HepG2 (cell line): Measurements from ENCODE around the gene NLRP6. TPM values are rescaled to one million over a fixed set of nuclear protein-coding genes. Genes with fewer than 3 reads are reported as not detected.

ENCODE experiments used
- KDM5B ChIP-seq: sonication (generic); formaldehyde crosslinking; IDR thresholded peaks from 2 replicates; pipeline ENCODE4 v1.4.0; 2020; ENCODE audit warnings: missing genetic modification reagents, mild to moderate bottlenecking, borderline replicate concordance
- KLF12 ChIP-seq: sonication (generic); formaldehyde crosslinking; IDR thresholded peaks from 2 replicates; pipeline ENCODE4 v1.4.0; 2020; ENCODE audit warnings: missing genetic modification reagents, borderline replicate concordance
- MNT ChIP-seq: fragments of 450-650 bp; IDR thresholded peaks from 2 replicates; pipeline ENCODE4 v1.6.1; 2016
- TERF1 ChIP-seq: sonication (generic); formaldehyde crosslinking; IDR thresholded peaks from 2 replicates; pipeline ENCODE4 v1.8.0; 2022; ENCODE audit warnings: mild to moderate bottlenecking, missing genetic modification reagents, moderate library complexity
- XRCC5 ChIP-seq: fragments of 200-400 bp; formaldehyde crosslinking; optimal IDR thresholded peaks from 2 replicates; pipeline ENCODE3; 2017; ENCODE audit warnings: mild to moderate bottlenecking, low read length
- ZNF343 ChIP-seq: sonication (generic); formaldehyde crosslinking; IDR thresholded peaks from 2 replicates; pipeline ENCODE4 v1.4.0; 2020; ENCODE audit warnings: mild to moderate bottlenecking, missing genetic modification reagents
- ZNF350 ChIP-seq: sonication (generic); formaldehyde crosslinking; IDR thresholded peaks from 2 replicates; pipeline ENCODE4 v1.4.0; 2020; ENCODE audit warnings: mild to moderate bottlenecking, low read depth, missing genetic modification reagents, borderline replicate concordance
- ZNF407 ChIP-seq: sonication (generic); formaldehyde crosslinking; IDR thresholded peaks from one replicate; pipeline ENCODE4 v1.5.1; 2020; ENCODE audit warnings: mild to moderate bottlenecking, missing genetic modification reagents; ENCODE audit errors: not compliant biosample characterization
- ZNF75D ChIP-seq: sonication (generic); formaldehyde crosslinking; IDR thresholded peaks from 2 replicates; pipeline ENCODE4 v1.8.1; 2023; ENCODE audit warnings: missing genetic modification reagents, mild to moderate bottlenecking, borderline replicate concordance
- polyA plus RNA-seq, 8 experiments: library from polyadenylated mRNA; depleted of rRNA in 3 of 8; stranded (reverse) in 7 of 8; unstranded in 1 of 8; fragments of >200 nt; fragmentation: Illumina TruSeq in 4 of 8; extraction: Trizol in 4 of 8; gene quantifications; 2 replicates each; pipeline versions ENCODE4 v1.2.1 to v1.2.3, GENCODE V29; 2011 to 2016; ENCODE audit warnings: low read depth in 4 of 8, missing spikeins in 1 of 8, mixed read lengths in 1 of 8; ENCODE audit not compliant: insufficient read depth in 1 of 8
- total RNA-seq, 5 experiments: library from RNA; depleted of rRNA; stranded (reverse); fragments of >200 nt; fragmentation: Illumina TruSeq; extraction: Trizol; gene quantifications; 2 replicates each; pipeline ENCODE4 v1.2.3, GENCODE V29; 2016; ENCODE audit warnings: low read depth in 1 of 5
- TF ChIP-seq, protein P1 (sequence below): sonication (generic); formaldehyde crosslinking; IDR thresholded peaks from 2 replicates; pipeline ENCODE4 v1.5.1; 2020; ENCODE audit warnings: mild to moderate bottlenecking, missing genetic modification reagents, moderate library complexity
- TF ChIP-seq, protein P2 (sequence below): sonication (generic); formaldehyde crosslinking; IDR thresholded peaks from 2 replicates; pipeline ENCODE4 v1.4.0; 2020; ENCODE audit warnings: low read depth, mild to moderate bottlenecking, missing genetic modification reagents

NLRP6 gene
- total and polyA plus RNA-seq, 2 of the 13 experiments (the other 11 are each of a cell fraction or from before 2014, with no cell fraction given) = not detected

DNA sequence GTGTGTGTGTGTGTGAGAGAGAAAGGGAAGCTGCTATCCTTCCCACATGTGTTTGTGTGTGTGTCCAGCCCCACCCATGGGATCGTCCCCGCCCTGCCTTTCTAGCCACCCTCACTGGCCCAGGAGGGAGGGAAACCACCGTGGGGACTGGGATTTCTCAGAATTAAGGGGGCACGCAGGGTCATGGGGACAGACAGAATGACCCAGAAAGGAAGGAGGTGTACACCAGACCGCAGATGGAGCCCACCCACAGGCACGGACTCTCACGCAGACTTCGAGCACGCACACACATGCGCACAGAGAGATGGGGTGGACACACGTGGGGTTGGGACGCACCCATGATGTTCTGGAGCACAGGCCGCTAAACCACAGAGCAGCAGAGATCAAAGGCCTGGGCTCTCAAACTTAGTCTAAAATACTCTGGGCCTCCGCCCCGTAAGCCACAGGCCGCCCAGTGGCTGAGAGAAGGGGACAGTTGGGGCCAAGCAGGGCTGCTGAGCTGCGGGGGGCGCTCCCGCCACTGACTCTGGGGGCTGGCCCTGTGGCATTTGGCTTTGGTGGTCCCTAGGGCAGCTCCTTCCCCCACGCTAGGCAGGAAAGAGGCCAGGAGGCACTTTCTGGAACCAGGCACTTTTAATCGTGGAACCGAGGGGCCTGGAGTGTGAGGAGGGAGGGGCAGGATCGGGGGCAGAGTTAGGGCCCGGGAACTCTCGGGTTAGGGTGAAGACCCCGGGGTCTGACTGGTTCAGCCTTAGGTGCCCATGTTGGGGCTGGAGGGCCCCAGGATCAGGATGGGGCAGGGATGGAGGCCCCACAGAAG, 19.6 kb downstream of the NLRP6 start (continued):
- TF ChIP-seq, protein P1, sequence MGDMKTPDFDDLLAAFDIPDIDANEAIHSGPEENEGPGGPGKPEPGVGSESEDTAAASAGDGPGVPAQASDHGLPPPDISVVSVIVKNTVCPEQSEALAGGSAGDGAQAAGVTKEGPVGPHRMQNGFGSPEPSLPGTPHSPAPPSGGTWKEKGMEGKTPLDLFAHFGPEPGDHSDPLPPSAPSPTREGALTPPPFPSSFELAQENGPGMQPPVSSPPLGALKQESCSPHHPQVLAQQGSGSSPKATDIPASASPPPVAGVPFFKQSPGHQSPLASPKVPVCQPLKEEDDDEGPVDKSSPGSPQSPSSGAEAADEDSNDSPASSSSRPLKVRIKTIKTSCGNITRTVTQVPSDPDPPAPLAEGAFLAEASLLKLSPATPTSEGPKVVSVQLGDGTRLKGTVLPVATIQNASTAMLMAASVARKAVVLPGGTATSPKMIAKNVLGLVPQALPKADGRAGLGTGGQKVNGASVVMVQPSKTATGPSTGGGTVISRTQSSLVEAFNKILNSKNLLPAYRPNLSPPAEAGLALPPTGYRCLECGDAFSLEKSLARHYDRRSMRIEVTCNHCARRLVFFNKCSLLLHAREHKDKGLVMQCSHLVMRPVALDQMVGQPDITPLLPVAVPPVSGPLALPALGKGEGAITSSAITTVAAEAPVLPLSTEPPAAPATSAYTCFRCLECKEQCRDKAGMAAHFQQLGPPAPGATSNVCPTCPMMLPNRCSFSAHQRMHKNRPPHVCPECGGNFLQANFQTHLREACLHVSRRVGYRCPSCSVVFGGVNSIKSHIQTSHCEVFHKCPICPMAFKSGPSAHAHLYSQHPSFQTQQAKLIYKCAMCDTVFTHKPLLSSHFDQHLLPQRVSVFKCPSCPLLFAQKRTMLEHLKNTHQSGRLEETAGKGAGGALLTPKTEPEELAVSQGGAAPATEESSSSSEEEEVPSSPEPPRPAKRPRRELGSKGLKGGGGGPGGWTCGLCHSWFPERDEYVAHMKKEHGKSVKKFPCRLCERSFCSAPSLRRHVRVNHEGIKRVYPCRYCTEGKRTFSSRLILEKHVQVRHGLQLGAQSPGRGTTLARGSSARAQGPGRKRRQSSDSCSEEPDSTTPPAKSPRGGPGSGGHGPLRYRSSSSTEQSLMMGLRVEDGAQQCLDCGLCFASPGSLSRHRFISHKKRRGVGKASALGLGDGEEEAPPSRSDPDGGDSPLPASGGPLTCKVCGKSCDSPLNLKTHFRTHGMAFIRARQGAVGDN = peak; percentile 31; the same call in 1 of the 2 replicates
- TF ChIP-seq ZNF350 (CRISPR knock-in tag) = 0 out of 2 replicates have a peak, but pooled peaks have one; percentile 21
- TF ChIP-seq XRCC5 = peak; percentile 20
- TF ChIP-seq ZNF343 (CRISPR knock-in tag) = no peak
- no peak for TF ChIP-seq ZNF75D (CRISPR knock-in tag)
- peak; percentile 55 for TF ChIP-seq MNT
- TF ChIP-seq KDM5B (CRISPR knock-in tag) = peak; percentile 25; the same call in 1 of the 2 replicates
- TF ChIP-seq TERF1 (CRISPR knock-in tag) = no peak
- TF ChIP-seq KLF12 (CRISPR knock-in tag) = no peak
- no peak for TF ChIP-seq ZNF407 (CRISPR knock-in tag)
- TF ChIP-seq, protein P2, sequence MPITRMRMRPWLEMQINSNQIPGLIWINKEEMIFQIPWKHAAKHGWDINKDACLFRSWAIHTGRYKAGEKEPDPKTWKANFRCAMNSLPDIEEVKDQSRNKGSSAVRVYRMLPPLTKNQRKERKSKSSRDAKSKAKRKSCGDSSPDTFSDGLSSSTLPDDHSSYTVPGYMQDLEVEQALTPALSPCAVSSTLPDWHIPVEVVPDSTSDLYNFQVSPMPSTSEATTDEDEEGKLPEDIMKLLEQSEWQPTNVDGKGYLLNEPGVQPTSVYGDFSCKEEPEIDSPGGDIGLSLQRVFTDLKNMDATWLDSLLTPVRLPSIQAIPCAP (CRISPR knock-in tag) = no peak
